Ascending aorta (tissue), 2 donors: ENCODE measurements around the gene P2RY1. TPM values are rescaled to one million over a fixed set of nuclear protein-coding genes. Genes with fewer than 3 reads are reported as not detected.

Source experiments
- DNase-seq, 2 donors: peaks; one replicate each; pipeline ENCODE4 v3.0.0-alpha.2; 2019; ENCODE audit warnings: low spot score in 2 of 2
- H3K27ac ChIP-seq, 2 donors: fragments of 200-600 bp; sonication (generic); one replicate each; pipeline ENCODE4 v1.5.1; 2016 to 2017; ENCODE audit warnings: mild to moderate bottlenecking in 1 of 2
- H3K27me3 ChIP-seq: fragments of 200-600 bp; sonication (generic); one replicate; pipeline ENCODE4 v1.5.1; 2017
- H3K36me3 ChIP-seq, 2 donors: fragments of 200-600 bp; sonication (generic); one replicate each; pipeline ENCODE4 v1.5.1; 2016
- H3K4me1 ChIP-seq, 2 donors: fragments of 200-600 bp; sonication (generic); one replicate each; pipeline ENCODE4 v1.5.1; 2016 to 2017; ENCODE audit warnings: mild to moderate bottlenecking in 1 of 2
- H3K4me3 ChIP-seq, 2 donors: fragments of 200-600 bp; sonication (generic); one replicate each; pipeline ENCODE4 v1.5.1; 2016 to 2017; ENCODE audit warnings: mild to moderate bottlenecking in 1 of 2
- H3K9me3 ChIP-seq, 2 donors: fragments of 200-600 bp; sonication (generic); one replicate each; pipeline ENCODE4 v1.5.1; 2016
- CTCF ChIP-seq, 3 experiments: fragments of 200-600 bp in 2 of 3; fragments of 450-650 bp in 1 of 3; sonication (generic) in 2 of 3; IDR thresholded peaks; one replicate each; pipeline ENCODE4 v1.5.1; 2016 to 2019; ENCODE audit warnings: antibody characterized with exemption in 3 of 3, mild to moderate bottlenecking in 1 of 3, moderate library complexity in 1 of 3
- intact Hi-C: fragments of 100-400 bp; cut with DNase I; formaldehyde crosslinking; loops from one replicate; pipeline ENCODE4 v1.15.1; 2023
- total RNA-seq: library from RNA; depleted of rRNA; stranded (reverse); fragments of >200 nt; gene quantifications from one replicate; pipeline ENCODE4 v1.1.0, GENCODE V29; 2016

The P2RY1 gene
- total RNA-seq, 1 donor from 2014 or later: 8.8 TPM

- no peak for DNase-seq
- no peak overlapping the region for H3K4me3 ChIP-seq
- H3K27me3 ChIP-seq: no peaks in the 10 kb centered on the region
- H3K9me3 ChIP-seq: no peaks in the 10 kb centered on the region
- TF ChIP-seq CTCF (IDR thresholded peaks at IDR 0.05): no peak
- no peak overlapping the region for H3K27ac ChIP-seq
- H3K4me1 ChIP-seq: no peaks in the 10 kb centered on the region
- intact Hi-C loops: no loop called here
- no peaks in the 10 kb centered on the region for H3K36me3 ChIP-seq
Measured at GRCh38 chr3:152811974-152812760, 22.8 kb upstream of the P2RY1 start.

- H3K9me3 ChIP-seq: no peaks in the 10 kb centered on the region
- no peak overlapping the region for H3K27ac ChIP-seq
- H3K27me3 ChIP-seq: no peaks in the 10 kb centered on the region
- H3K4me1 ChIP-seq: no peaks in the 10 kb centered on the region
- no peak for DNase-seq
- H3K4me3 ChIP-seq: no peak overlapping the region
- no peak for TF ChIP-seq CTCF (IDR thresholded peaks at IDR 0.05)
- no peaks in the 10 kb centered on the region for H3K36me3 ChIP-seq
- intact Hi-C loops: no loop called here
Measured at GRCh38 chr3:152817400-152817799, 17.5 kb upstream of the P2RY1 start.

- H3K27me3 ChIP-seq: no peaks in the 10 kb centered on the region
- H3K4me3 ChIP-seq: no peak overlapping the region
- DNase-seq: no peak
- intact Hi-C loops: no loop called here
- no peaks in the 10 kb centered on the region for H3K36me3 ChIP-seq
- TF ChIP-seq CTCF (IDR thresholded peaks at IDR 0.05): no peak
- H3K27ac ChIP-seq: no peak overlapping the region
- no peaks in the 10 kb centered on the region for H3K9me3 ChIP-seq
- no peaks in the 10 kb centered on the region for H3K4me1 ChIP-seq
Measured at GRCh38 chr3:152818027-152818426, 16.9 kb upstream of the P2RY1 start.

GRCh38 chr3:152823173-152823572 lies 11.8 kb upstream of the P2RY1 start:
- H3K9me3 ChIP-seq: no peaks in the 10 kb centered on the region
- H3K4me3 ChIP-seq: no peak overlapping the region
- H3K36me3 ChIP-seq: no peaks in the 10 kb centered on the region
- no peaks in the 10 kb centered on the region for H3K4me1 ChIP-seq
- intact Hi-C loops: no loop called here
- H3K27me3 ChIP-seq: no peaks in the 10 kb centered on the region
- no peak for DNase-seq
- H3K27ac ChIP-seq: no peak overlapping the region
- TF ChIP-seq CTCF (IDR thresholded peaks at IDR 0.05): no peak

- Histone ChIP-seq H3K36me3 (no peaks in the 10 kb centered on the region), H3K27ac (no peak overlapping the region), H3K4me1 (no peaks in the 10 kb centered on the region), H3K9me3 (no peaks in the 10 kb centered on the region), H3K4me3 (no peak overlapping the region), H3K27me3 (no peaks in the 10 kb centered on the region)
- TF ChIP-seq CTCF (IDR thresholded peaks at IDR 0.05): no peak
- intact Hi-C loops: no loop called here
- DNase-seq: no peak
Measured at GRCh38 chr3:152823781-152824180, 11.2 kb upstream of the P2RY1 start.
